ENCODE results near the gene ITFG1. TPM values are rescaled to one million over a fixed set of nuclear protein-coding genes. Genes with fewer than 3 reads are reported as not detected.
A peak's percentile ranks its signal among the peaks of the same experiment; 100 is the strongest.
"Not testable (repeated sequence)": the region's sequence is repeated elsewhere in the genome, so short reads cannot be mapped to it uniquely, and the experiment has no call there.

The ITFG1 gene
- total RNA-seq, 1 donor from 2014 or later = 64.5 TPM

DNA sequence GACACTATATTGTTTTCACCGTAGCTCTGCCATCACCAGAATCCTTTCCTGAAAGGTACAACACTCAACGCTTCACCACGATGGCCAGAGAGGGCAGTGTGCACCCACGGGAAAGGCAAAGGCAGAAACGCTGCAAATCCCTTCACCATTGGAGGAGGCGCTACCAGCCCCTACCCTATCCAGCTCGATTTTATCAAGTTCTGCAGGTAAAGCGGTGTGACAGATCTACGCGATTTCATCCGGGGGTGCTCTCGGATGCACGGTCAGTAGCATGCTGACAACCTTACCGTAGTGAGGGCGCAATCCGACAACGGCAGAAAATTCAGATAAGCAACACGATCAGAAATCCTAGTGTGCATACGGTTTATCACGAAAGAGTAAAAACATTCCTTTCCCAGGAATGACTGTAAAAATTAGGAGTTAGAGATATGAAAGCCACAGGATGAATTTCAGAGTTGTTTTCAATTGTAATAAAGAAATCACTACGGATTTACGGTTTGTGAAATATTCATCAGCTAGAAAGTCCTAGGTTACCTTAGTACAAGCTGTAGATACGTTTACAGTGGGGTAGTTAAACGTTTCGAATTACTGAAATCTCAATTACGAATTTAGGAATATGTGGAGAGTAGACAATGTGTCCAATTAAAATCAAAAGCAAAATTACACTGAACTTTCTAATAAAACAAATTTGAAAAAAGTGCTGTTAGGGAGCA, 318.9 kb downstream of the ITFG1 start:
- ATAC-seq (peak; percentile 88), DNase-seq (peak; percentile 79)
- intact Hi-C loops (cut with micrococcal nuclease) = loop anchor here (5.0 to 10.0 kb wide), 2 partner anchors 913 to 1015 kb away; partner anchors contain the start of gene ABCC12

- ATAC-seq (no peak), DNase-seq (no peak)
- intact Hi-C loops (cut with micrococcal nuclease) = loop anchor here (5.0 to 10.0 kb wide), 2 partner anchors 914 to 1017 kb away; partner anchors contain the start of gene ABCC12
Observed at GRCh38 chr16:47140686-47141085, 320.2 kb downstream of the ITFG1 start.

- intact Hi-C loops (cut with micrococcal nuclease) = loop anchor here (5.0 to 10.0 kb wide), 2 partner anchors 915 to 1018 kb away; partner anchors contain the start of gene ABCC12
- DNase-seq (no peak), ATAC-seq (no peak)
Observed at GRCh38 chr16:47139561-47140185, 321.2 kb downstream of the ITFG1 start.

DNA sequence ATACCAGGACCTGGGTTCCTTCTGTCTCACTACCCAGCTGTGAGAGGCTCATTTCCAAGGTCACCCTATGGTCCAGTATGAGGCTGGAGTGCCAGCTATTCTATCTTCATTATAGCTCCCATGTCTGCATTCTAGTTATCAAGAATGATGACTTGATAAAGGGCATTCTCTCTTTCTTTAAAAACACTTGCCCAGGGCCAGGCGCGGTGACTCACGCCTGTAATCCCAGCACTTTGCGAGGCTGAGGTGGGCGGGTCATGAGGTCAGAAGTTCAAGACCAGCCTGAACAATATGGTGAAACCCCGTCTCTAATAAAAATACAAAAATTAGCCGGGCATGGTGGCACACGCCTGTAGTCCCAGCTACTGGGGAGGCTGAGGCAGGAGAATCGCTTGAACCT, 322.9 kb downstream of the ITFG1 start:
- DNase-seq; intact Hi-C loops (cut with micrococcal nuclease); ATAC-seq: not testable (repeated sequence)

DNA sequence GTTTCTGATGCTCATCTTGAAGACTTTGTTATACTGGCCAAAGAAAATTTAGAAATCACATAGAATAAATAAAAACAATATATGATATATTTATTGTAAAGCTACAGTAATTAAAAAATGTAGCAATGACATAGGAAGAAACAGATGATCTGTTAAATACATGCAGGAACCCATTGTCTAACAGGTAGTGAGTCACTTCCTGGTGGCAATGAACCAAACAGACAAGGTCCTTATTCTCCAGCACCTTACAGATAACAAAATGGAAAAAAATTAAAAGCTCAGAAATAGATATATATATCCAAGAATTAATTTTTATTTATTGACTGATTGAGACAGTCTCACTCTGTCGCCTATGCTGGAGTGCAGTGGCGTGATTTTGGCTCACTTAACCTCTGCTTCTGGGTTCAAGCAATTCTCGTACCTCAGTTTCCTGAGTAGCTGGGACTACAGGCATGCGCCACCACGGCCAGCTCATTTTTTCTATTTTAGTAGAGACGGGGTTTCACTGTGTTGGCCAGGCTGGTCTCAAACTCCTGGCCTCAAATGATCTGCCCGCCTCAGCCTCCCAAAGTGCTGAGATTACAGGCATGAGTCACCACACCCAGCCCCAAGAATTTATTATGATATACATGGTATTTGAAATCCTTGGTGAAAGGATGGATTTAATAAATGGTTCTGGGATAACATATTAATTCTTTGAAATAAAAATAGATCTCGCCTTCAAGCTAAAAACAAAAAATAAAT, 324.6 kb downstream of the ITFG1 start:
- intact Hi-C loops (cut with micrococcal nuclease) = no loop called here
- DNase-seq (no peak), ATAC-seq (no peak)

GRCh38 chr16:47134550-47134949, 326.3 kb downstream of the ITFG1 start:
- intact Hi-C loops (cut with micrococcal nuclease) = no loop called here
- no peak for DNase-seq

DNA sequence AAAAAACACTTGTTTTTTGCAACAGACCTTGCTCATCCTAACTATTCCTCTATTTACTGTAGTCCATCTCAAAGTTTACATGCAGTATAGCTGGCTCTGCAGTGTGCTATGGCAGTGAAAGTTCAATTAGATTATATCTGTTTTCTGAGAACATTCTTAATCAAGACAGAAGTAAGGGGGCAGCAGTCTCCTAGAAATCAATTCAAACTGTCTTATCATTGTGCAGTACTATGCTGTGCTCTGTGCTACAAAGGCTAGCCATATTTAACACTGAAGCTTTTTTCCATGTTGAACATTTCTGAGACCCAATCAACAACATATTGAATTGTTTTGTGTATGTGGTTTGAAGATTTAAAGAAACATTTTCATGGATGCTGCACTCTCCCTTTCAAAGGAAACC, 328.6 kb downstream of the ITFG1 start:
- intact Hi-C loops (cut with micrococcal nuclease) = no loop called here
- no peak for ATAC-seq
- DNase-seq = no peak

More at GRCh38 chr16:47134550-47134949, 326.3 kb downstream of the ITFG1 start:
- no peak for ATAC-seq

GRCh38 chr16:47129755-47130435, 331.0 kb downstream of the ITFG1 start:
- no peak for ATAC-seq
- intact Hi-C loops (cut with micrococcal nuclease) = no loop called here
- DNase-seq = no peak

DNA sequence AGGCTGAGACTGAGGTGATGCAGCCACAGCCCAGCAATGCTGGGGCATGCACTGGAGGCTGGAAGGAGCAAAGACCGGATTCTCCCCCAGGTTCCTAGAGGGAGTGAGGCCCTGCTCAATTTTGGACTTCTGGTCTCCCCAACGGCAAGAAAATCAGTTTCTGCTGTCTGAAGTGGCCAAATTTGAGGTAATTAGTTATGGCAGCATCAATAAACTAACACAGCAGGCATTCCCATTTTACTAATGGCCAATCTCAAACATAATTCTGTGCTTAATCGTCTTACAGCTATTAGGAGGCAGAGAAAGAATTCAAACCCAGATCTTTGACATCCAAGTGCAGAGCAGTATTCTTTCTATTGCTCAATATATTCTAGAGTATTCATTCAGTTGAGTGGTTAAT, 333.3 kb downstream of the ITFG1 start:
- ATAC-seq = no peak
- intact Hi-C loops (cut with micrococcal nuclease) = no loop called here
- DNase-seq = no peak

GRCh38 chr16:47125757-47126156, 335.1 kb downstream of the ITFG1 start:
- intact Hi-C loops (cut with micrococcal nuclease) = no loop called here
- ATAC-seq (no peak), DNase-seq (no peak)

GRCh38 chr16:47113130-47113529, 347.7 kb downstream of the ITFG1 start:
- no peak for DNase-seq
- intact Hi-C loops (cut with micrococcal nuclease) = no loop called here
- ATAC-seq = no peak

- intact Hi-C loops (cut with micrococcal nuclease) = no loop called here
- DNase-seq (no peak), ATAC-seq (no peak)
Observed at GRCh38 chr16:47110939-47111338, 349.9 kb downstream of the ITFG1 start.

DNA sequence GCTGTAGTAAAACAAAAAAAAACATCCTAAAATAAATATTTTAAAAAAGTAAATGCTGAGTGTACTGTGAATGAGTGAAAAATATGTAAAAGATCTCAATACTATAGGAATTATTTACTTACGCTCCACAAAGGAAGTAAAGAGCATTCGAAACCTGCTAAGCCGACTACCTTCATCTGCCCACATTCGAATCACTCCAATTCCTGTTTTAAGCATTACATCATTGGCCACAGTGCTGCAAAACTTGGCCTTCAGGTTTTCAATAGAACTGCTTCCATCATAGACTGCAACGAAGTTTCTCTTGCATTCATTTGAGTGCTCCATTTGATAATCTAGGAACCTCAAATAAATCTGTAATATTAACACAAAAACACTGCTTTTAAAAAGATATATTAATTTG, 351.5 kb downstream of the ITFG1 start:
- intact Hi-C loops (cut with micrococcal nuclease) = no loop called here
- no peak for ATAC-seq
- no peak for DNase-seq

Other genes with a start within 250 kb of the ITFG1 start
- gene PHKB, start 268 bp upstream of the ITFG1 start, total RNA-seq = 71.0 TPM

Measured in left ventricle myocardium superior (tissue), 1 donor.